GM12878 (cell line): ENCODE data around the gene RSPH4A. TPM values are rescaled to one million over a fixed set of nuclear protein-coding genes. Genes with fewer than 3 reads are reported as not detected.

Experiments
- BRCA1 ChIP-seq: IDR thresholded peaks from 2 replicates; pipeline ENCODE4 v1.6.1; 2011; ENCODE audit warnings: low read depth, low read length, improper control_type of control experiment
- FOXK2 ChIP-seq: fragments of 450-650 bp; IDR thresholded peaks from 2 replicates; pipeline ENCODE4 v1.6.1; 2017; ENCODE audit warnings: mild to moderate bottlenecking, moderate library complexity
- GABPA ChIP-seq: IDR thresholded peaks from 2 replicates; pipeline ENCODE4 v1.6.1; 2014; ENCODE audit warnings: antibody characterized with exemption, low read depth, mild to moderate bottlenecking, inconsistent platforms
- JUND ChIP-seq: IDR thresholded peaks from 2 replicates; pipeline ENCODE4 v1.6.1; 2012; ENCODE audit warnings: low read depth, mild to moderate bottlenecking, low read length, improper control_type of control experiment, moderate library complexity
- KDM1A ChIP-seq: fragments of 200-600 bp; sonication (generic); IDR thresholded peaks from 2 replicates; pipeline ENCODE4 v1.6.1; 2016; ENCODE audit warnings: borderline replicate concordance
- LARP7 ChIP-seq: fragments of 450-650 bp; IDR thresholded peaks from 2 replicates; pipeline ENCODE4 v1.6.1; 2017; ENCODE audit warnings: mild to moderate bottlenecking
- MYB ChIP-seq: fragments of 150-350 bp; IDR thresholded peaks from 2 replicates; pipeline ENCODE4 v1.6.1; 2014; ENCODE audit warnings: mild to moderate bottlenecking, low read depth, low read length, borderline replicate concordance
- NR2C2 ChIP-seq: IDR thresholded peaks from 2 replicates; pipeline ENCODE4 v1.6.1; 2011; ENCODE audit warnings: borderline replicate concordance, low read depth; ENCODE audit not compliant: control insufficient read depth, insufficient read length
- PAX5 ChIP-seq: IDR thresholded peaks from 2 replicates; pipeline ENCODE4 v1.6.1; 2011; ENCODE audit warnings: low read depth, low read length, borderline replicate concordance
- RBBP5 ChIP-seq: fragments of 200-600 bp; sonication (generic); conservative IDR thresholded peaks from 2 replicates; pipeline ENCODE4 v1.6.1; 2016
- RFX5 ChIP-seq: IDR thresholded peaks from 2 replicates; pipeline ENCODE4 v1.6.1; 2011; ENCODE audit warnings: low read depth, low read length, improper control_type of control experiment
- SREBF1 ChIP-seq: IDR thresholded peaks from 2 replicates; pipeline ENCODE4 v1.6.1; 2012; ENCODE audit warnings: mild to moderate bottlenecking, low read length
- YY1 ChIP-seq: IDR thresholded peaks from 2 replicates; pipeline ENCODE4 v1.6.1; 2011; ENCODE audit warnings: low read depth, mild to moderate bottlenecking, low read length
- polyA plus RNA-seq, 11 experiments: library from polyadenylated mRNA; depleted of rRNA in 4 of 11; unstranded in 6 of 11; stranded (reverse) in 5 of 11; fragments of >200 nt; fragmentation: Nextera tagmentation in 4 of 11; fragmentation: Illumina TruSeq in 1 of 11; extraction: Ambion mirVana in 4 of 11; extraction: Trizol in 1 of 11; gene quantifications; 1 replicate in 1 of 11; 2 replicates in 10 of 11; pipeline versions ENCODE4 v1.2.1 to v1.2.3, GENCODE V29; 2011 to 2016; ENCODE audit warnings: inconsistent platforms in 2 of 11, missing spikeins in 2 of 11, low read depth in 1 of 11
- total RNA-seq, 4 experiments: library from RNA; depleted of rRNA in 3 of 4; stranded (reverse); fragments of >200 nt in 3 of 4; fragmentation: Illumina TruSeq in 1 of 4; extraction: Trizol in 1 of 4; gene quantifications; 2 replicates each; pipeline versions ENCODE4 v1.2.1 to v1.2.3, GENCODE V29; 2013 to 2021
- TF ChIP-seq, protein P1 (sequence below): fragments of 450-650 bp; IDR thresholded peaks from 2 replicates; pipeline ENCODE4 v1.6.1; 2017; ENCODE audit warnings: mild to moderate bottlenecking, moderate library complexity
- TF ChIP-seq, protein P2 (sequence below): fragments of 450-650 bp; formaldehyde crosslinking; IDR thresholded peaks from 2 replicates; pipeline ENCODE4 v1.4.0; 2022; ENCODE audit warnings: mild to moderate bottlenecking, moderate library complexity
- TF ChIP-seq, protein P3 (sequence below): fragments of 450-650 bp; IDR thresholded peaks from 2 replicates; pipeline ENCODE4 v1.6.1; 2018; ENCODE audit warnings: mild to moderate bottlenecking, low read depth, moderate library complexity; ENCODE audit not compliant: partially characterized antibody
- TF ChIP-seq, protein P4 (sequence below): fragments of 450-650 bp; IDR thresholded peaks from 2 replicates; pipeline ENCODE4 v1.6.1; 2017; ENCODE audit warnings: mild to moderate bottlenecking

Gene RSPH4A
- total and polyA plus RNA-seq, 10 of the 15 experiments (the other 5 are each of a cell fraction or from before 2014, with no cell fraction given) = 0.07 to 0.28 (median 0.21) TPM; not detected in 1

DNA sequence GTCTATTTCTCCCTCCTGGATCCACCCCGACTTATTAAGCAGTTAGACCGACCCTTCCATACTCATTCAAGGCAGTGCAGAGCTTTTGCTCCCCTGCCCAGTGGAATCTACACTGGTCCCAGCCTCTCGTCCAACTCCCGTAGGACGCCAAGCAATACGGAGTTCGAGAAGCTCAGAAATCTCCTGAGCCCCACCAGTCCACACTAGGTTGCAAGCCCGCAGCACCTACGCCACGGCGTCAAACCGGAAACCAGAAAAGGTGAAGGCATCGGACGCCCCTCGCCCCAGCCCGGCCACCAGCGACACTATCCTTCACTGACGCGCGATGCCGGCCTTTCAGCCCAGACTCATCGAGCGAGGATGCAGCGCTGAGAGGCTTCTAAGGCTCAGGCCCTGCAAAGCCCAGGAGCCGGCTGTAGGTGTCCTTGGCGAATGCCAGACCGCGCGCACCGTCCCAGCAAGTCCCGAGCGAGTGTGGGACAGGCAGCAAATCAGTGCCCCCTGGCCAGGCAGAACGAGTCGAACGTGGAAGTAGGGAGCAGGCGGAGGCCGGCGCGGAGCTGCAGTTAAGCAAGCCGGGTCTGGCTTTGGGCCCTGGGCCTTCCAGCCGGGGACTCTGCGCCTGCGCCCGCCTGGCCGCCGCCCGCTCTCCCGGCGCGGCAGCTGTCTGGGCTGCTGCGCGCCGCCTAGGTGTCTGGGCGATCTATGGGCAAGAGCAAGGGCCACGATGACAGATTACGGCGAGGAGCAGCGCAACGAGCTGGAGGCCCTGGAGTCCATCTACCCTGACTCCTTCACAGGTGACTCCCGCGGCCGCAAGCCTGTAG is 45.2 kb upstream of the RSPH4A start, which contains the start of gene RWDD1 (continued):
- TF ChIP-seq, protein P1, sequence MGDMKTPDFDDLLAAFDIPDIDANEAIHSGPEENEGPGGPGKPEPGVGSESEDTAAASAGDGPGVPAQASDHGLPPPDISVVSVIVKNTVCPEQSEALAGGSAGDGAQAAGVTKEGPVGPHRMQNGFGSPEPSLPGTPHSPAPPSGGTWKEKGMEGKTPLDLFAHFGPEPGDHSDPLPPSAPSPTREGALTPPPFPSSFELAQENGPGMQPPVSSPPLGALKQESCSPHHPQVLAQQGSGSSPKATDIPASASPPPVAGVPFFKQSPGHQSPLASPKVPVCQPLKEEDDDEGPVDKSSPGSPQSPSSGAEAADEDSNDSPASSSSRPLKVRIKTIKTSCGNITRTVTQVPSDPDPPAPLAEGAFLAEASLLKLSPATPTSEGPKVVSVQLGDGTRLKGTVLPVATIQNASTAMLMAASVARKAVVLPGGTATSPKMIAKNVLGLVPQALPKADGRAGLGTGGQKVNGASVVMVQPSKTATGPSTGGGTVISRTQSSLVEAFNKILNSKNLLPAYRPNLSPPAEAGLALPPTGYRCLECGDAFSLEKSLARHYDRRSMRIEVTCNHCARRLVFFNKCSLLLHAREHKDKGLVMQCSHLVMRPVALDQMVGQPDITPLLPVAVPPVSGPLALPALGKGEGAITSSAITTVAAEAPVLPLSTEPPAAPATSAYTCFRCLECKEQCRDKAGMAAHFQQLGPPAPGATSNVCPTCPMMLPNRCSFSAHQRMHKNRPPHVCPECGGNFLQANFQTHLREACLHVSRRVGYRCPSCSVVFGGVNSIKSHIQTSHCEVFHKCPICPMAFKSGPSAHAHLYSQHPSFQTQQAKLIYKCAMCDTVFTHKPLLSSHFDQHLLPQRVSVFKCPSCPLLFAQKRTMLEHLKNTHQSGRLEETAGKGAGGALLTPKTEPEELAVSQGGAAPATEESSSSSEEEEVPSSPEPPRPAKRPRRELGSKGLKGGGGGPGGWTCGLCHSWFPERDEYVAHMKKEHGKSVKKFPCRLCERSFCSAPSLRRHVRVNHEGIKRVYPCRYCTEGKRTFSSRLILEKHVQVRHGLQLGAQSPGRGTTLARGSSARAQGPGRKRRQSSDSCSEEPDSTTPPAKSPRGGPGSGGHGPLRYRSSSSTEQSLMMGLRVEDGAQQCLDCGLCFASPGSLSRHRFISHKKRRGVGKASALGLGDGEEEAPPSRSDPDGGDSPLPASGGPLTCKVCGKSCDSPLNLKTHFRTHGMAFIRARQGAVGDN = peak; percentile 60; the same call in 1 of the 2 replicates
- TF ChIP-seq KDM1A = no peak
- peak; percentile 91 for TF ChIP-seq YY1
- peak; percentile 95 for TF ChIP-seq LARP7
- TF ChIP-seq BRCA1 = no peak
- 0 out of 2 replicates have a peak, but pooled peaks have one; percentile 18 for TF ChIP-seq PAX5
- TF ChIP-seq SREBF1 = no peak; the same call in 1 of the 2 replicates
- TF ChIP-seq, protein P2, sequence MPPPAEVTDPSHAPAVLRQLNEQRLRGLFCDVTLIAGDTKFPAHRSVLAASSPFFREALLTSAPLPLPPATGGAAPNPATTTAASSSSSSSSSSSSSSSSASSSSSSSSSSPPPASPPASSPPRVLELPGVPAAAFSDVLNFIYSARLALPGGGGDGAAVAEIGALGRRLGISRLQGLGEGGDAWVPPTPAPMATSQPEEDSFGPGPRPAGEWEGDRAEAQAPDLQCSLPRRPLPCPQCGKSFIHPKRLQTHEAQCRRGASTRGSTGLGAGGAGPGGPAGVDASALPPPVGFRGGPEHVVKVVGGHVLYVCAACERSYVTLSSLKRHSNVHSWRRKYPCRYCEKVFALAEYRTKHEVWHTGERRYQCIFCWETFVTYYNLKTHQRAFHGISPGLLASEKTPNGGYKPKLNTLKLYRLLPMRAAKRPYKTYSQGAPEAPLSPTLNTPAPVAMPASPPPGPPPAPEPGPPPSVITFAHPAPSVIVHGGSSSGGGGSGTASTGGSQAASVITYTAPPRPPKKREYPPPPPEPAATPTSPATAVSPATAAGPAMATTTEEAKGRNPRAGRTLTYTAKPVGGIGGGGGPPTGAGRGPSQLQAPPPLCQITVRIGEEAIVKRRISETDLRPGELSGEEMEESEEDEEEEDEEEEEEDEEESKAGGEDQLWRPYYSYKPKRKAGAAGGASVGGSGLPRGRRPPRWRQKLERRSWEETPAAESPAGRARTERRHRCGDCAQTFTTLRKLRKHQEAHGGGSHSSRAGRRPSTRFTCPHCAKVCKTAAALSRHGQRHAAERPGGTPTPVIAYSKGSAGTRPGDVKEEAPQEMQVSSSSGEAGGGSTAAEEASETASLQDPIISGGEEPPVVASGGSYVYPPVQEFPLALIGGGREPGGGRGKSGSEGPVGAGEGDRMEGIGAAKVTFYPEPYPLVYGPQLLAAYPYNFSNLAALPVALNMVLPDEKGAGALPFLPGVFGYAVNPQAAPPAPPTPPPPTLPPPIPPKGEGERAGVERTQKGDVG = no peak
- TF ChIP-seq GABPA = no peak
- TF ChIP-seq RBBP5 = no peak; the same call in 1 of the 2 replicates
- TF ChIP-seq RFX5 = no peak
- peak; percentile 95 for TF ChIP-seq NR2C2
- TF ChIP-seq, protein P3, sequence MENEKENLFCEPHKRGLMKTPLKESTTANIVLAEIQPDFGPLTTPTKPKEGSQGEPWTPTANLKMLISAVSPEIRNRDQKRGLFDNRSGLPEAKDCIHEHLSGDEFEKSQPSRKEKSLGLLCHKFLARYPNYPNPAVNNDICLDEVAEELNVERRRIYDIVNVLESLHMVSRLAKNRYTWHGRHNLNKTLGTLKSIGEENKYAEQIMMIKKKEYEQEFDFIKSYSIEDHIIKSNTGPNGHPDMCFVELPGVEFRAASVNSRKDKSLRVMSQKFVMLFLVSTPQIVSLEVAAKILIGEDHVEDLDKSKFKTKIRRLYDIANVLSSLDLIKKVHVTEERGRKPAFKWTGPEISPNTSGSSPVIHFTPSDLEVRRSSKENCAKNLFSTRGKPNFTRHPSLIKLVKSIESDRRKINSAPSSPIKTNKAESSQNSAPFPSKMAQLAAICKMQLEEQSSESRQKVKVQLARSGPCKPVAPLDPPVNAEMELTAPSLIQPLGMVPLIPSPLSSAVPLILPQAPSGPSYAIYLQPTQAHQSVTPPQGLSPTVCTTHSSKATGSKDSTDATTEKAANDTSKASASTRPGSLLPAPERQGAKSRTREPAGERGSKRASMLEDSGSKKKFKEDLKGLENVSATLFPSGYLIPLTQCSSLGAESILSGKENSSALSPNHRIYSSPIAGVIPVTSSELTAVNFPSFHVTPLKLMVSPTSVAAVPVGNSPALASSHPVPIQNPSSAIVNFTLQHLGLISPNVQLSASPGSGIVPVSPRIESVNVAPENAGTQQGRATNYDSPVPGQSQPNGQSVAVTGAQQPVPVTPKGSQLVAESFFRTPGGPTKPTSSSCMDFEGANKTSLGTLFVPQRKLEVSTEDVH = peak; percentile 38
- 0 out of 2 replicates have a peak, but pooled peaks have one; percentile 26 for TF ChIP-seq JUND
- peak; percentile 100 for TF ChIP-seq MYB
- TF ChIP-seq, protein P4, sequence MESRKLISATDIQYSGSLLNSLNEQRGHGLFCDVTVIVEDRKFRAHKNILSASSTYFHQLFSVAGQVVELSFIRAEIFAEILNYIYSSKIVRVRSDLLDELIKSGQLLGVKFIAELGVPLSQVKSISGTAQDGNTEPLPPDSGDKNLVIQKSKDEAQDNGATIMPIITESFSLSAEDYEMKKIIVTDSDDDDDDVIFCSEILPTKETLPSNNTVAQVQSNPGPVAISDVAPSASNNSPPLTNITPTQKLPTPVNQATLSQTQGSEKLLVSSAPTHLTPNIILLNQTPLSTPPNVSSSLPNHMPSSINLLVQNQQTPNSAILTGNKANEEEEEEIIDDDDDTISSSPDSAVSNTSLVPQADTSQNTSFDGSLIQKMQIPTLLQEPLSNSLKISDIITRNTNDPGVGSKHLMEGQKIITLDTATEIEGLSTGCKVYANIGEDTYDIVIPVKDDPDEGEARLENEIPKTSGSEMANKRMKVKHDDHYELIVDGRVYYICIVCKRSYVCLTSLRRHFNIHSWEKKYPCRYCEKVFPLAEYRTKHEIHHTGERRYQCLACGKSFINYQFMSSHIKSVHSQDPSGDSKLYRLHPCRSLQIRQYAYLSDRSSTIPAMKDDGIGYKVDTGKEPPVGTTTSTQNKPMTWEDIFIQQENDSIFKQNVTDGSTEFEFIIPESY = peak; percentile 86; the same call in 1 of the 2 replicates
- peak; percentile 92 for TF ChIP-seq FOXK2
